ENCODE results near the gene YBX1. TPM values are rescaled to one million over a fixed set of nuclear protein-coding genes. Genes with fewer than 3 reads are reported as not detected.

YBX1 gene
- total RNA-seq, 4 donors from 2014 or later, result 327 to 396 (median 357) TPM

- peak overlapping the region; percentile 58 for H3K27ac ChIP-seq
- H3K4me3 ChIP-seq, result no peak overlapping the region
- TF ChIP-seq EP300 (IDR thresholded peaks at IDR 0.05), result no peak
- no peak for TF ChIP-seq CTCF (IDR thresholded peaks at IDR 0.05)
- TF ChIP-seq POLR2AphosphoS5 (IDR thresholded peaks at IDR 0.05), result no peak
- no peak for TF ChIP-seq POLR2A (IDR thresholded peaks at IDR 0.05)
- peaks cover 28% of the 10 kb centered on the region for H3K4me1 ChIP-seq
- peaks cover 21% of the 10 kb centered on the region for H3K36me3 ChIP-seq
- H3K27me3 ChIP-seq, result no peaks in the 10 kb centered on the region
- 49% methylated on average over 9 of the region's 9 CpGs for WGBS
- DNase-seq (ENCODE audit: low spot score in 2 of 2), result no peak
- H3K9me3 ChIP-seq, result no peaks in the 10 kb centered on the region
Measured at GRCh38 chr1:42742617-42743316, 60.5 kb downstream of the YBX1 start.

GRCh38 chr1:42743317-42744147 lies 61.3 kb downstream of the YBX1 start:
- Histone ChIP-seq H3K4me1 (peaks cover 29% of the 10 kb centered on the region), H3K36me3 (peaks cover 29% of the 10 kb centered on the region), H3K9me3 (no peaks in the 10 kb centered on the region), H3K27ac (peak overlapping the region; percentile 58), H3K27me3 (no peaks in the 10 kb centered on the region), H3K4me3 (no peak overlapping the region)
- DNase-seq (ENCODE audit: low spot score in 2 of 2), result peak in 1 of 2 donors; percentile 72
- TF ChIP-seq CTCF (IDR thresholded peaks at IDR 0.05), result no peak
- no peak for TF ChIP-seq POLR2AphosphoS5 (IDR thresholded peaks at IDR 0.05)
- TF ChIP-seq POLR2A (IDR thresholded peaks at IDR 0.05), result no peak
- no peak for TF ChIP-seq EP300 (IDR thresholded peaks at IDR 0.05)
- WGBS, result 52% methylated on average over 21 of the region's 21 CpGs

- no peak for TF ChIP-seq CTCF (IDR thresholded peaks at IDR 0.05)
- no peak for TF ChIP-seq EP300 (IDR thresholded peaks at IDR 0.05)
- TF ChIP-seq POLR2A (IDR thresholded peaks at IDR 0.05), result no peak
- no peak for TF ChIP-seq POLR2AphosphoS5 (IDR thresholded peaks at IDR 0.05)
Measured at GRCh38 chr1:42744148-42744413, 61.9 kb downstream of the YBX1 start.

DNA sequence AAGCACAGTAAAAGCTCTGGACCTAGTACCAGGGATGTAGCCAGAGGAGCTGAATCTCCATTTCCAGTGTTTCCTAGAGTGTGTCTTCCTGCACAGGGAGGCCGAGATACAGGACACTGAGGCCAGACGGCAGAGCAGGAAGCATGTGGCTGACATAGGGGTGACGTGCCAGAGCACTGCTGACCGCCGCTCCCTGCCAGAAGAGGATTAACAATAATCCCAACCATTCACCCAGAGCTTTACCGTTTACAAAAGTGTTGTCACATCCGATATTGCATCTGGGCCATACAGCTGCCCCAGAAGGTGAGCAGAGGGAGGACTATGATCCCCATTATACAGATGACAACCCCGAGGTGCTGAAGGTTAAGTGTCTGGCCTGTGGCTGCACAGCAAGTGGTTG lies 63.6 kb downstream of the YBX1 start:
- H3K27me3 ChIP-seq, result no peaks in the 10 kb centered on the region
- H3K9me3 ChIP-seq, result no peaks in the 10 kb centered on the region
- peak; percentile 36 to 65 for DNase-seq (ENCODE audit: low spot score in 2 of 2)
- peaks cover 22% of the 10 kb centered on the region for H3K4me1 ChIP-seq
- no peak overlapping the region for H3K27ac ChIP-seq
- peaks cover 49% of the 10 kb centered on the region for H3K36me3 ChIP-seq
- 80% methylated on average over 8 of the region's 8 CpGs for WGBS
- TF ChIP-seq POLR2AphosphoS5 (IDR thresholded peaks at IDR 0.05) (no peak), CTCF (IDR thresholded peaks at IDR 0.05) (no peak), POLR2A (IDR thresholded peaks at IDR 0.05) (no peak), EP300 (IDR thresholded peaks at IDR 0.05) (no peak)
- H3K4me3 ChIP-seq, result no peak overlapping the region

More at GRCh38 chr1:42744148-42744413, 61.9 kb downstream of the YBX1 start:
- no peaks in the 10 kb centered on the region for H3K27me3 ChIP-seq
- peak in 1 of 2 donors; percentile 29 for DNase-seq (ENCODE audit: low spot score in 2 of 2)
- no peaks in the 10 kb centered on the region for H3K9me3 ChIP-seq
- 90% methylated on average over 9 of the region's 9 CpGs for WGBS
- peaks cover 30% of the 10 kb centered on the region for H3K4me1 ChIP-seq
- H3K4me3 ChIP-seq, result no peak overlapping the region
- peaks cover 34% of the 10 kb centered on the region for H3K36me3 ChIP-seq
- no peak overlapping the region for H3K27ac ChIP-seq

GRCh38 chr1:42746436-42747105 lies 64.4 kb downstream of the YBX1 start:
- Histone ChIP-seq H3K27me3 (no peaks in the 10 kb centered on the region), H3K4me3 (no peak overlapping the region), H3K27ac (no peak overlapping the region), H3K36me3 (peaks cover 50% of the 10 kb centered on the region), H3K9me3 (no peaks in the 10 kb centered on the region), H3K4me1 (peaks cover 22% of the 10 kb centered on the region)
- DNase-seq (ENCODE audit: low spot score in 2 of 2), result peak; percentile 51 to 71
- TF ChIP-seq POLR2A (IDR thresholded peaks at IDR 0.05) (no peak), EP300 (IDR thresholded peaks at IDR 0.05) (no peak), CTCF (IDR thresholded peaks at IDR 0.05) (no peak), POLR2AphosphoS5 (IDR thresholded peaks at IDR 0.05) (no peak)
- WGBS, result 86% methylated on average over 10 of the region's 12 CpGs
